DMS153 (cell line): ENCODE measurements around the gene KY.

Experiments
- DNase-seq: peaks from one replicate; lab custom pipeline; 2025; lab: John Stamatoyannopoulos, UW

KY gene

DNA sequence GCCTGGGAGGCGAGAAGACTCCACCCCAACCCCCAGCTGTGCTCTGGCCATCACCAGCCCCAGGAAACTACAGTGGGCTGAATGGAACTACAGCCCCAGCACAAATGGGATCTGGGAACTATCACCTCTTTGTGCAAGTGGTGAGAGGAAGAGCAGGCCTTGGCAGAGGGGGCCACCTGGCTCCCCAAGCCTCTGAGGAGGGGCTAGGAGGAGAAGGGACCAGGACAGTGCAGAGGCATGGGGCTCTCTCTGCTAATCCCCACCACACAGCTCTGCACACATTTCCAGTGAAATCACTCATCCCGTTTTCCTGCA is 31.6 kb downstream of the KY start:
- no peak for DNase-seq

DNA sequence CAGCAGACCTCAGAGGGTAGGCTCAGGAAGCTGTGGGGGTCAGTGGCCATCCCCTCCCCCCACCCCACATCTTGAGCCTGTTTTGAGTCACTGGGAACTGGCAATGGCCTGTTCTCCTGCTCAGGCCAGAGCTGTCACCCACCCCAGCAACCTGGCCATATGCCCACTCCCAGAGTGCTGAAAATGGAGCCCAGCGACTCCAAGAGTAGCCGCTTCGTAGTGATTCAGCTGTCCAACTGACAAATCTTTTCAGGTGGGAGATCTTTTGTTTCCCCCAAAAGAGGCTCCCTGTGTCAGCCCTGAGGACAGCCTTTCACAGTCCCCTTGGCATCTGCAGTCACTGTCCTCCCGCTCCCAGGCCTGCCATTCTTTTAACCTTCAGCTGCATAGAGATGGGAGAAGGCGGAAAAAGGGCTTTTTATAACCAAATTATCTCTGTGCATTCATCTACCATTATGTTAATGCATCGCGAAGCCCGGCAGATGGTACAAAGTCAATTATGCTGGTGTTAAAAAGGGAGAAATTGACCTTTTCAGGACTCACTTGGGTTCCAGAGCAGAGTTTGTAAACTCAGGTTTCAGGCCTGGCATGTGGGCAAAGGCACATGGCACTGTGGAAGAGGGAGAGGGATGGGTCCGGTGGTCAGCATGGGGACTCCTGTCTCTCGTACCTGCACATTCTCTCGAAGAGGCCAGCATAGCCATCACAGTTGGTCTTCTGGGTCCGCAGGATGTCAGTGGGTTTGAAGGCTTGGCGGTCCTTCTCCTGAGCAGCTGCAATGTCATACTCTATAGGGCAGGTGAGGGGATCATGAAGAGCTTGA is 32.1 kb downstream of the KY start:
- no peak for DNase-seq

DNA sequence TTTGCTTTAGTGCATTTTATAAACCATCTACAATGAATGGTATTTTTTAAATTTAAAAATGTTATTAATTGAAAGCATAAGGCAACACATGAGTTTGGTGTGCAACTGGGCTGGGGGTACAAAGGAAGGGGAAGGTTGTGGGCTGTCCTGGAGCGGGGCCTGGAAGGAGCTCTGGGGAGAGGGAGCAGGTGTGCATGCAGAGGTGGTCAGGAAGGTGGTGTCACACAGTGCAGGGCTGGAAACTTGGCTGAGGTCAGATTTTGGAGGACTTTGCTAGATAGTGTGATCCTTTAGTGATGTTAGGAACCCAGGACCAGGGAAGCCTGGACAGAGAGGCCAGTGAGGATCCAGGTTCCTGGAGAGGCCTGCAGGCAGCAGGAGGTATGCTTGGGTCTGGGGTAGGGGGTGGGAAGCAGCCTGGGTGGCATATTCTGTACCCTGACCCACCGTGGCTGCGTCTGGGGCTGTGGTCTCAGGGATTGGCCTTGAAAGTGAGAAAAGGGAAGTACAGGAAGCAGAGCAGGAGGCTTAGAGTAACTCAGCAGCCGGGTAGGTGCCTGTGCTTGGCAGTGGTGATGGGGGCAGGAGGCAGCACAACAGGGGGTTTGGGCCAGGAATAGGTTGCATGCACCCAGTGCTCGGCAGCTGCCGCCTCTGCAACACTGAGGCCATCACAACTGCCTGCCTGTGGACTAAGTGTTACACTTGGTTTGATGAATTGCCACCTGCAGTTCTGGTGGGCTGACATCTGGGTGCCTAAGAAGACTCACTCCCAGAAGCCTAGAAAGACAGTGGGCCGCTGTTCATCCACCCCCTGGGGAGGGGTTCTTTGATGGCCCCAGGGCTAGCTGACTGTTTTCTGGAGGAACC is 33.0 kb downstream of the KY start:
- no peak for DNase-seq

DNA sequence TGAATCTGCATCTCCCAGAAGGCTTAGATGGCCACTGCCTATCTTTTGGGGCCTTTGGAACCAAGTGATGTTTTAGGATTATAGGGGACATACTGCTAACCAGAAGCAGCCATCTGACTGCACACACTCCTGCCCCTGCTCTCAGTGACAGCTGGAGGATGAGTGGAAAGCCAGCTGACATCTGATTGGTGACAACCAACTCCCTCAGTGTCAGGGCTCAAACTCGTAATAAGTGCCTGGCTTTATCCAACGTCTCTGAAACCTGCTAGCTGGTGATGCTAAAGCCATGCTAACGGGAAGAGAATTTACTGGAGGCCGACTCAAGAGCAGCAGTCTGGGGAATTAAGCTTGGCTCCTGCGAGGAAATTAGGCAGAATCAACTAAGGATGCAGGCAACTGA is 35.1 kb downstream of the KY start:
- no peak for DNase-seq

DNA sequence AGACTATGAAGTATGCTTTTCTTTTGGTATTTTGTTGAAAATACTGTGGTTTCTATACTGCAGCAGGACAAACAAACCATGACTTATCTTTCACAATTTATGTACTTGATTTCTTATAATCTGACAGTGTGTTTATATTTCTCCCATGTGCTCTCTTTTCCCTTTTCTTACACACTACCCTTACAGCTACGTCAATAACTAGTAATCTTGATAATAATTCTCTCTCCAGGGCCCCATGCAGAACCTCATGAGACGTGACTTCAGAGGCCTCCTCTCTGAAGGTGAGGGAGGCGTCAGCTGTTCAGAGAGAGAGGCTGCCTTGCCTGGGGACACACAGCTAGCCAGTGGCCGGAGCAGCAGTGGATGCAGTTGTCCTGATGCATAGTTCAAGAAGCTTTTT is 35.9 kb downstream of the KY start:
- no peak for DNase-seq

DNA sequence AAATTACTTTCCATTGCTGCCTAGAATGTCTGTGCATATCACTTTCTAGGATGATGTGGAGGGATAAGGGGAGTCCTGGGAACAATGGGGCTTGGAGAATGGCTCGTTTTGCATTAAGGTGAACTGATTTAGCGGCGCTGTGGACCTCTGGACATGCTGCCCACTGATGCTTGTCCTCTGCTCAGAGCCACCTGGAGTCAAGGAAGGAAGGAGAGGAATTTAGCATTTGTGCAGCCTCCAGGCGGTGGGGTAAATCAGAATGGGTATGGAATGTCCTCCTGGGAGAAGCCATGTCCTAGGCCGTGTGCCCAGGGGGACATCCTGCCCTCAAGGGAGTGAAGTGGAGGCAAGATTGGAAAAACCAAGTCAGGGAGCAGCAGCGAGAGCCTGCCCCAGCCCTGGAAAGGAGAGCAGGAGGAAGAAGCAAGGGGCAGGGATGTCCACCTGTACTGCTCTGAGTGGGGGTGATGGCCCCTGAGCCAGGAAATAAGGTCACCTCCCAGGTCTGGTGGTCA is 37.8 kb downstream of the KY start:
- no peak for DNase-seq

DNA sequence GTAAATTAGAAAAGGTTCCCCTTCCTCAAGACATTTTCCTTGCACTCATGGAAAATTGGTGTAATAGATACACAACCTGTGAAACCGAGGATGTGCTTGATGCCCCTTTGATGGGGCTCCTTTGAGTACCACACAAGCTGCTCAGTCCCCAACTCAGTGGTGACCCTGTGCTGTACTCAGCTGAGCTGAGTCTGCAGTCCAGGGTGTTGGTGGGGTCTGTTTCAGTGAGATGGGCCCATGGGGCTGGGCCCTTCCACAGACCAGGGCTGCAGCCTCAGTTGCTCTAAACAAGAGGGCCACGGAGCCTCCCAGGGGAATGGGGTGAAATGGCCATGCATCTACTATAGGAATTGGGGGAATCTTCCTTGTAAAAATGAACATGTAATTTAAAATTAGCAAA is 39.3 kb downstream of the KY start:
- DNase-seq = no peak

DNA sequence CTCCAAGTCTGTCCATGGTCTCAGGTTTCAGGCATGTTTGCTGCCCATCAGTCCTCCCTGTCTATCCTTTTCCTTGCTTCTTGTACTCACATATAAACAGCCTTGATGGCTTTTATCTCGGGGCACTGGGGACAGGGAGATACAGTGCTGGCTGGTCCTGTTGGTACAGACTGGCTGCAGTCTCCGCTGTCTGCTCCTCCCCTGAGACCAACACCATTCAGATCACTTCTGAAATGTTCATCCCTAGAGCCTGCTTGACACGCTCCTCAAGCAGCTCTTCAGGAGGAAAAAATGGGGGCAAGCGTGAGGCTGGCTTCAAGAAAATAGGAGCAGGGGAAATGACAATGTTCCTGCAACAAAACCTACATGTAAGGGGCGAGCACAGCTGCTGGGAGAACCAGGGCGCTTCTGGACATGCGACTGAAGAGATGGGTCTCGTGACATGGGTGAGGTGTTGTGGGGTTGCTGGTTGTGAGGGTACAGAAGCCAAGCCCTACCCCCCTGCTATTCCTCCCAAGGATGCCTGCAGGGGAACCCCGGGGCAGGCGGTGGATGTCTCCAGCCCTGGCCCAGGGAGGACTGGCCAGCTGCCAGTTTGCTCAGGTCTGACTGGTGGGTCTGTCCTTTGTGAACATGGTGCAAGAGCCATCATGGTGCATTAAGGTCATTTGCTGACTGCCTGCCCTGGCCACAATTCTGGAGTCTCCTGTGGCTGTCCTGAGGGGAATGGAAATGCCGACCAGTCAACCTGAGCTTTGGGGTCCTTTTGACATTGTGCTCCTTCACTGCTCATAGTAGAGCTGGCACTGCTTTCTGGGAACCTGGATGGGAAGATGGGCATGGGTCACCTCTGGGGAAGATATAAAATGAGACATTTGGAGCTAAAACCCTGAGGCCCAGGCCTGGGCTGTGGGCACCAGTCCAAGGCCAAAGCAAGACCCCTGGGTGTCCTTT is 40.1 kb downstream of the KY start:
- DNase-seq = no peak

DNA sequence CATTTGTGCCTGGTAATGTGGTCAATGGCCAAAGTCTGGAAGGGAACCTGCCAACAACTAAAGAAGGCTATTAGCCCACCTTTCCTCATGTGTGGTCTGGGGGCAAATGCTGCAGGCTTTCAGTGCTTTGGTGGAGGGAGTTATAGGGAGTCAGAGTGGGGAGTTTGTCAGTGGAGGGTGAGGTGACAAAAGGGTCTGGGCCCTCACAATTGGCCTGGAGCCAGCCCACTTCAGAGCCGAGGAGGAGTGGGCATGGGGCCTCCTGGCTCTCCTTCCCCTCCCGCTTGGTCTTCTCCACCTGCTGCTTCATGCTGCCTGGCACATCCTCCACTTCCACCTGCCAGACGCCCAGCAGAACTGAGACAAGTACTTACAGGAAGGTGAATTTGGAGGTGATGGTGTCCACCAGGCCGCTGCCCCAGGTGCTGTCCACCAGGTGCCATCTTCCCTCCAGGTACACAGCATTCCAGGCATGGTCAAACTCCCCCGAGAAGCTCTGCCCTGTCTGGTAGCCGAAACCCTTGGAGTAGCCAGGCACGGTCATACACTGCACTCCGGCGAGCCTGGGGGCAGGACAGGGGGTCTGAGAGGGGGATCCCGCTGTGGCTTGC is 40.9 kb downstream of the KY start:
- DNase-seq = no peak

DNA sequence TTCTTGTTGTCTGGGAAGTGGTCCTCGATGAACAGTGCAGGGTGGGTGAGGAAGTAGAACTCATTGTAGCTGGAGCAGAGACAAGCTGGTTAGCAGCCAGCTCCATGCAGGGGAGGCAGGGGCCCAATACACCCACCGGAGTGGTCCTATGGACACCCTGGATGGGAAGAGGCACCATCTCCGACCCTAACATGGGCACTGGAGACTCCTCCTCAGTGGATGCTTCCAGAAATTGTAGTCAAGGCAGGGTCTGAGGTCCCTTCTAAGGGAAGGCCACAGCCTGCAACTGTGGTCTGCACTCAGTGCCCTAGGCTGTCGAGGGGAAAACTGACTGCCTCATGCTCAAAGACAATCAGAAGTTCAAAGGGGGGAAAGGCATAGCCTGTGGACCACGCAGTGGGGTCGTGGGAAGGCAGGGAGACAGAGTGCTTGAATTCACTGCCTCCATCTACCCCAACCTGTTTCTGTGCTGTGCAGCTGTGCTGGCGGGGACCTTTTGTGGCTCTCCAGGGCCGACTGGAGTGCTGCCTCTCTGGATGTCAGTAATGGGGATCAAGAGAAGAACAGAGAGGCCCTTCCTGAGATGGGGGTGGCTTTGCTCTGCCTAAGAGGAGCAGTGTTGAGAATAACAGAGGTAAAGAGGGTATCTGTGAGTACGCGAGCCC is 41.9 kb downstream of the KY start:
- no peak for DNase-seq

DNA sequence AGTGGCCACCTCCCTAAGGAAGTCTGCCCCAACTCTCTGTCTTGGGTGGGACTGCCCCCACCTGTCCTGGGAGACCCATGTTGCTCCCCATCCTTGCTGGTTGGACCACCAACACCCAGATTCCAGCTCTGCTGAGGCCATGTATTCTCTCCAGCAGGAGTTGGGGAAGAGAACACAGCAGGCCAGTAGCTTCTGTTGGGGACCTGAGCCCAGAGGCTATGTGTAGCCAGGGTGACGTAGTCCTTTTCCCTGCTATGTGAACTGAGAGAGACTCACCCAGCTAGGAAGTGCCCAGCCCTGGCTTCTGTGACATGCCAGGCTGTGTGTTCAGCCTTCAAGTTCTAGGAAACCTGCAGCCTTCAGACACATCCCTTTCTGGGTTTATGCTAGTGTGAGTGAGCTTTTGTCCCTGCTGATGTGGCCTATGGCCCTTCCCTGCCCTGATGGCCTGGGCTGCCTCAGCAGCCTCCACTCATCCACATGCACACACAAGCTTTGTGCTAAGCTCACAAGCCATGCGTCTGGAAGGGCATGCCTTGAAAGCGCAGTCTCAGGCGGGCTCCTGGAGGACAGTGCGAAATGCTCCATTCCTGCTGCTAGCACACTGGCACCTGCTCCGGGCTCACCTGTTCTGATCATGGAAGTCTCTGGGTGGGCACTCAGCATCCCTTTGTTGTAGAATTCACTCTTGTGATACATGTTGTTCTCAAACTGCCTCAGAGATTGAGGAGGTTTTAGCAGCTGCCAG is 42.6 kb downstream of the KY start:
- no peak for DNase-seq

DNA sequence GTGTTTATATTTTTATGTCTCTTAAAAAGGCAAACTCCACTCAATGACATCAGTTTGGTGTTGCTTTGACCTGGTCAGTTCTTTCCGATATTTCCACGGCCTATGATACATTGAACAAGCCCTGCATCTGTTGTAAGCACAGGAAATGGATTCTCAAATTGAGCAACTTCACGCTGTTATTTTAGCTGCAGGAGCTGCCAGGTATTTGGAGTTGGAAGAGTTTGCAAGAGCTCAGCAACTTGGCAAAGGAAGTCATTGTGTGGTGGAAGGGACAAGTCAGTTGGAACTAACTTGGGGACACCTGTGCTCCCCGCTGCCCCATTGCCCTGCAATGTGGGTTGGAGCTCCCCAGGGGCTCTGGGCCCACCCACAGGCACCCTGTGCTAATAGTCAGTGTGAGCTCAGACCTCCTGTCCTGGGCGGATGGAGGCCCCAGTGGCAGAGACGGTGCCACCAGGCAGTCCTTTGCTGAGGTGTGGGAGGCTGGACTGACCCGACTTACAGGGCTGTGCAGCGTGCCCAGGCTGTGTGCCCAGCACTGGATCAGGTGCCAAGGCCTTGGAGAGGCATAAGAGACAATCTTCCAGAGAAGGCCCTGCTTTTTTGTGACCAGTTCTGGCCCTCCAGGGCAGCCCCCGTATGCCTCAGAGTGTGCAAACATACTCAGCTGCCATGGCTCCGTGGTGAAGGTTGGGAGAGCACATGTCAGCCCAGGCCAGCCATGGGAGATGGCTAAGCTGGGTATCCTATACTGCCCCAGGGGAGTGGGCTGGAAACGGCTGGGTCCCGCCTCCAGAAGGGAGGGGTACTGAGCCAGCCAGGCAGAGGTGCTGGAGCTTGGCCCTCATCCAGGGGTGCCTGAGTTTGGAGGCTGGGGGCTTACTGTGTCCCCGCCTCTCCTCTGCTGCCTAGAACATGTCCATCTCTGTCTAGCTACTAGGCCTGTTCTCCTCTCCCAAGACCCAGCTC is 43.5 kb downstream of the KY start:
- DNase-seq = no peak

DNA sequence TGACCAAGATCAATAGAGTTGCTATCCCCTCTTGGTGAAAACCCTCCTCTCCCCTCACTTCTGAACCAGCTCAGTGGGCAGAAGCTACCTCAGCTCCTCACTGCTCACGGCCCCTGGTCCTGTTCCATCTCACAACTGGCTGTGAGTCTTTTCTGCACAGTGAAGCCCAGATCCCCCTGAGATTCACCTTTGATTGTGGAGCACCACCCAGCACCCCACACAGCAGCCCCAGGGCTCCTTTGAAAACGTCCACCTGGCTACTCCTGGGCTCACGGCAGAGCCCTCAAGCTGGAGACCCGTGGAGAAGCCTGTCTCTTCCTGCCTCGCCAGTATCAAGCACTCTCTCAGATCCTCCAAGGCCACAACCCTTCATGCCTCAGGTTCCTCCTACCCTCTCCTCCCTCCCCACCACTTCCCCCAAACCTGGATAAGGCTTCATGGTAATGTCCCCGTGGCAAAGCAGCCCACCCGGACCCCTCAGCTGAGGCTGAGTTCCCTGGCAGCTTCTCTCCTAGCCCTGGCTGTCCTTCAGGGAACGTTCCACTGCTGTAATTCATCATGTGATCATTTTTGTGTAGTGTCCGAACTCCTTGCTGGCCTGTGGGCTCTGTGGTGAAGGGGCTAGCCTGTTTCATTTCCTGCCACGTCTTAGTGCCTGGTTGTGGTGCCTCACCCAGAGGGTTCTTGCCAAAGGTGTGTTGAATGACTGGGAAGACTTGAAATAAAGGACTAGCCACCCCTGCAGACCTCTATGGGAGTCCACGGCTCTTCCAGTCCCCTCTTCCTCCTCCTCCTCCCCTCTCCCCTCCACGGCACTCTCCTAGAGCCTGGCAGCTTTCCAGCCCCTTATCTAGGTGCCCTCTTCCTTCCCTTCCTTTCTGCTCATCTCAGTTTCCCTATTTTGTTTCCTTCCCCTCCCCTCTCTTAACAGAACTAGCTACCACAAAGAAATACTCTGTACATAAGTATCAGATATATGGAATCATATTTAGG is 44.5 kb downstream of the KY start:
- no peak for DNase-seq

DNA sequence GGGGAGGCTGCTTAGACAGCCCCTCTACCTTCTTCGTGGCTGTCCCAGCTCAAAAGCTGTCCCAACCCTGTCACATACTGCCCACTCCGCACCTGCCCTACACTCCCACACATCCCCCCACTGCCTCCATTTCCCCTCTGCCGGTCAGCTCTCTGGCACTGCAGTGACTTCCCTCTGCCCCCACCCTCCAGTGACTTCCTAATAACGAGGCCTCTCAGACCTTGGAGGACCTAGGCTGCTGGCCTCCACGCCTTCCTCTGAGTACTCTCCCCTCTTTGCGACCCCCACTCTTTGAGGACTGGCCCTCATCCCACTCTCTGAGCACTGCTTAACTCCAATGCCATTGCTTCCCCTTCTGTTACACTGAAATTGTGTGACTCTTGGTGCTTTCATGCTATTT is 45.3 kb downstream of the KY start:
- DNase-seq = no peak

DNA sequence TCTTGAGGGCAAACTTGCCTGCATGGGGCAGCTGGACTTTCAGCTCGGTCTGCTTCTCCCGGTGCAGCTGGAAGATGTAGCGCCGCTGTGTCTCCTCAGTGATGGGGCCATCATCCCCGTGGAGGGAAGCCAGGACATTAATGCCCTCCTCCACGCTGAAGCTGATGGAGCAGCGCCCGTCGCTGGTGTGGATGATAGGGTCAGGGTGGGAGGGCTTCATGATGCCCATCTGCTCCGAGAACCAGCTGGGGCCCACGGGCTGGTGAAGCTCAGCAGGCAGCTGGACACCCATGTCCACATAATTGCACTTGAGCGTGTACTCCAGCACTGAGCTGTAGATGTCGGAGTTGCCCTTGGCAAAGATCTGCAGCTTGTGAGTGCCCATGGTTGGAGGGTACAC is 46.9 kb downstream of the KY start:
- no peak for DNase-seq

DNA sequence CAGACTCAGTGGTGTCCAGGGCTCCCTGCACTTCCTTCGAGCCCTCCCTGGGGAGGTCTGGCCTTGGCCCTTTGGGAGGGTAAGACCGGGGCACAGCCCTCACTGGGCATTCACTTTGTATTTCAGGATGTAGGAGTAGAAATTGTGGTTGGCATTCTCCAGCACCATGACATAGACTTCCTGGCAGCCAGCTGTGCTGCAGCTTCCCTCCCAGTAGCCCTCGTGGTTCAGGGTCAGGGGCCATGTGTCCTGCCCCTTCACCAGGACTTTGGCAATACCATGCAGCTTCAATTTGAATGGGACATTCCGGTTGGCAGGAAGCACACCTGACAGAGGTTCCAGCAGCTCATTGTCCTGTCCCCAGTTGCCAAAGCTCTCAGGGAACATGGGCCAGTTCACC is 47.3 kb downstream of the KY start:
- no peak for DNase-seq

DNA sequence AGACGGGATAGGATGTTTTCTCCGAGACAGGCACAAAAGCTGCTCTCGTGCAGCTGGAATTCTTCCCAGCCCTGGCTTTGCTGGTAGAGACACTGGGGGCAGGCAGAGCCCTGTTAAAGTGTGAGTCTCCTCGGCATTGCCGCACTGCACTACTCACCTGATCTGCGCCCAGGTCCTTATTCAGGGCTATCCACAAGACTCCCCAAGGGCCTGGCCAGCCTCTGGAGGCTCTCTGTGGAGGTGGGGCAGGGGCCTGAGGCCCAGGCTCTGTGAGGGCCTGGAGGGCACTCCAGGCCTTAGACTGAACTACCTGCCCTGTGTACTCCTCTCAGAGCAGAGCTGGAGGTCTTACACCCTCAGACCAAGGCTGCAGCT is 48.4 kb downstream of the KY start:
- no peak for DNase-seq
